Activated CD4-positive, alpha-beta T cell treated with anti-CD3 and anti-CD28 coated beads for 24 hours (primary cell): ENCODE measurements around the gene OR3A2.
"Not testable (repeated sequence)": the region's sequence is repeated elsewhere in the genome, so short reads cannot be mapped to it uniquely, and the experiment has no call there.

Experiments
- DNase-seq, 2 donors: peaks; one replicate each; pipeline ENCODE4 v3.0.0-alpha.2; 2020; ENCODE audit warnings: low read depth in 2 of 2

Gene OR3A2

DNA sequence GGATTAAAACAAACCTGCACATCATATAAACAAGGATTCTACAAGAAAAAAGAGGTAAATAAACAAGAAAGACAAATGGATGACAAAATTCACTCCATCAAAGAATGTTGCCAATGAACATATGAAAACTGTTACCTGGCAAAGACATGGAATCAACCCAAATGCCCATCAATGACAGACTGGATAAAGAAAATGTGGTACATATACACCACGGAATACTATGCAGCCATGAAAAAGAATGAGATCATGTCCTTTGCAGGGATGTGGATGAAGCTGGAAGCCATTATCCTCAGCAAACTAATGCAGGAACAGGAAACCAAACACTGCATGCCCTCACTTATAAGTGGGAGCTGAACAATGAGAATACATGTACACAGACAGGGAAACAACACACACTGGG lies 92.6 kb downstream of the OR3A2 start:
- DNase-seq, result not testable (repeated sequence)

DNA sequence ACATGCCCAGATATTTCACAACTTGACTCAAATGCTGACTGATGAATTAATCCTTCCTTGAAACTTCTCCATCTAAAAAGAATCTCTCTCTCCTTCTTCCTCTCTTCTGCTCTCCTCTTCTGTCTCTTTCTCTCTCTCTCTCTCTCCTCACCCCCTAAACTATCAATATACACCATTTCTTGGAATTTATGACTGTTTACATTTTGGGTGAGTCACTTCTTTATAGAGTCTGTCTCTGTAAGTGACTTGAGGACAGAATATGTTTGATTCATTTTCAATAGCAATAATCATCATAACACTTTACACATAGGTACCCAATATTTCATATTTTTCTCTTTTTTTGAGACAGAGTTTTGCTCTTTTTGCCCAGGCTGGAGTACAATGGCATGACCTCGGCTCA lies 103.2 kb downstream of the OR3A2 start:
- no peak for DNase-seq

DNA sequence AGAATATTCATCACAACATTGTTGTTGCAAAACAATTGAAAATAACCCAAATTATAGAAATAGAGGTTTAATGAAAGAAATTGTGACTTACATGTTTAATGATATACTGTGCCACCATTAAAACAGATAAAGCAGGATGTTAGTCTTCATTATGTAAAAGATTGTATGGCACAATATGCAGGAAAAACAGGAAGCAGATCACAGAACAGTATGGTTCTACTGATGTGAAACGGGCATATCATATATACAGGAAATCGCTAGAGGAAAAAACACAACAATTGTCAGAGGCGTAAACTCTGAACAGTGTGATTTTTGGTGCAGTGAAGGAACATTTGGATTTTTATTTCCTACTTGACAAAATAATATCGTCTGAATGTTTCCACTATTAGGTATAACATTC lies 110.0 kb downstream of the OR3A2 start:
- DNase-seq, result no peak

DNA sequence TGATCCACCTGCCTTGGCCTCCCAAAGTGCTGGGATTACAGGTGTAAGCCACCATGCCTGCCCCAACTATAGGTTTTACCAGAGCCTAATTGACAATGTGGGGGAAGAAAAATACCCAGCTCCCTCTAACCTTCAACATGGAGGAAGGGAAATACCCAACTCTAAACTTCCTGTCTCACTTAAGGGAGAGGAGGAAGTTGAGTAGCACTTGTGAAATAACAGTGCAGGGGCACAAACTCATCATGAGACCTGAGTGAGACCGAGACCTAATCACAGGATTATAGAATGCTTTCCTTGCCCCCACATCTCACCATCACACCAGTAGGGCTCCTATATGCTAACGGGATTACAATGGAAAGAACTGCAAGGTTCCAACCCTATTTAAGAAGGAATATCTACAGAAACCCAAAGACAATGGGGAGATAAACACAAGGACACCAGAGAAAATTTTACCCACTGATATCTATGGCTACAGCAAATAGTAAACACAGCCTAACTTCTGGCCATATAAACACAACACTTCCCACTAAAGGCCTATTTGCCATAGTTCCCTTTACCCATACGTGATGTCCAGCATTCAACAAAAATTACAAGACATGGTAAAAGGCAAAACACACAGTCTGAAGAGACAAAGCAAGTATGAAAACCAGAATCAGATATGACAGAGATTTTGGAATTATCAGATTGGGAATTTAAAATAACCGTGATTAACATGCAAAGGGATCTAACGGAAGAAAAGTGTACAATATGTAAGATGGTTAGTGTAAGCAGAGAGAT lies 114.8 kb downstream of the OR3A2 start:
- no peak for DNase-seq

DNA sequence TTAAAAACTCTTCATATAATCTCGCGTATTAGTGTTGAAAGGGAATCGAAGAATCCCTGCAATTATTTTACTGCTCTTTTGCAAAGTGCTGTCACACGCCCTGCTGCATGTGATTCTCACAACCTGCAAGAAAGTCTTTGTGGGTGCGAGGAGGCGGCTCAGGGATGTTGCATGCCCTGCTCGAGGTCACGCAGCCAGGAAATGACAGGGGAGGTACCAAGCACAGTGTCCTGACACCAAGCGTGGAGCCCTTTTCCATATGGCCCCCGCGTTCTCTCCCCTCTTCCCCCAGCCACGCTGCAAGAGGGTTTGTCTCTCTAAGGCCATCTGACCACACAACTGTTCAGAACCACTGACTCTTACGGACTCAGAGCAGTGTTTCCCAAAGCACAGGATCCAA lies 125.5 kb downstream of the OR3A2 start:
- DNase-seq, result no peak

DNA sequence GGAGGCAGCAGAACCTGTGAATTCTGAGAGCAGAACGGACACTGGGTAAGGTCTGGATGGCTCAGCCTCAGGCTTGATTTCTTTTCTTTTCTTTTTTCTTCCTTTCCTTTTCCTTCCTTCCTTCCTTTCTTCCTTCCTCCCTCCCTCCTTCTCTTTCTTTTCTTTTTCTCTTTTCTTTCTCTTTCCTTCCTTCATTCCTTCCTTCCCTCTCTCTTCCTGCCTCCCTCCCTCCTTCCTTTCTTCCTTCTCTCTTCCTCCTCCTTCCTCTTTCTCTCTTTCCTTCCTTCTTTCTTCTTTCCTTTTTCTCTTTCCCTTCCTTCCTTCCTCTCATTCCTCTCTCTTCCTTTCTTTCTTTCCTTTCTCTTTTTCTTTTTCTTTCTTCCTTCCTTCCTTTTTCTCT lies 125.9 kb downstream of the OR3A2 start:
- no peak for DNase-seq

DNA sequence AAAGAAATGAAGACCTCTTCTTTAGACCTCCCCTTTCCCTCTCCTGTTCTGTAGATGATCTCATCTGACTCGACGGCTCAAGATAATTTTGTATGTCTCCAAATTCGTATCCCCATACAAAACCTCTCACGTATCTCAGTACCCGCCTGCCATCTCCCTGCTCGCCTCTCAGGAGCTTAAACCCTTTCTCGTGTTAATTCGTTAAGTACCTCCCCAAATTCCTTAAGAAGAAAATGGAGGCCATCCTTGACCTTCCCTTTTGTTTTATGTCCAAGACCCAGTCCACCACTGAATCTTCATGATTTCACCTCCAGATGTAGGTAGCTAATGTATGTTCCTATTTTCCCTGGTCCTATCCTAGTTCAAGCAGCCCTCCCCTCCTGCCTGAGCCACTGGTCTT lies 129.5 kb downstream of the OR3A2 start:
- no peak for DNase-seq

DNA sequence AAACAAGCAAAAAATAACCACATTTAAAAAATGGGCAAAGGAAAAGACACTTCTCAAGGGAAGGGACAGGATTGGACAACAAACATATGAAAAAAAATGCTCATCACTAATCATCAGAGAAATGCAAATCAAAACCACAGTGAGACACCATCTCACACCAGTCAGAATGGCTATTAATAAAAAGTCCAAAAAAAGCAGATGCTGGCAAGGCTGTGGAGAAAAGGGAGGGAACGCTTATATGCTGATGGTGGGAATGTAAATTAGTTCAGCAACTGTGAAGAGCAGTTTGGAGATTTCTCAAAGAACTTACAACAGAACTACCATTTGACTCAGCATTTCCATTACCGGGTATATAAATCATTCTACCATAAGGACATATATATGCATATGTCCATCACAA lies 137.1 kb downstream of the OR3A2 start:
- DNase-seq, result not testable (repeated sequence)

DNA sequence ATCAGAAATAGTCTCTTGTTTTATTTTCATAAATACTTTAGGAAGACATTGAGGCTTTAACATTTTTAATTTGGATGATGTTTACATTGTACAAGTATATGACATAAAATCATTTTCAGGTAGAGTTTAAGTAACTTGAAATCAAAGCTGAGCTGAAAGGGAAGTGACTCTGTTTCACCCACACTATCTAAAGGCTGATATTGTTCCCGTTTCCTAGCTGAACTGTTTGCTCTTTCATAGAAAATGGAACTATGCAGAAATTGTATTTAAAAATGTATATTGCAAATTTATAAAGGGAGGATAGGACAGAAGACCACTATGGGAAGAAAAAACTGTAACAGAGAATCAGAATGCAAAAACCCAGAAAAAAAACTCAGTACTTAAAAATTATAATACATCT lies 141.3 kb downstream of the OR3A2 start:
- DNase-seq, result not testable (repeated sequence)

DNA sequence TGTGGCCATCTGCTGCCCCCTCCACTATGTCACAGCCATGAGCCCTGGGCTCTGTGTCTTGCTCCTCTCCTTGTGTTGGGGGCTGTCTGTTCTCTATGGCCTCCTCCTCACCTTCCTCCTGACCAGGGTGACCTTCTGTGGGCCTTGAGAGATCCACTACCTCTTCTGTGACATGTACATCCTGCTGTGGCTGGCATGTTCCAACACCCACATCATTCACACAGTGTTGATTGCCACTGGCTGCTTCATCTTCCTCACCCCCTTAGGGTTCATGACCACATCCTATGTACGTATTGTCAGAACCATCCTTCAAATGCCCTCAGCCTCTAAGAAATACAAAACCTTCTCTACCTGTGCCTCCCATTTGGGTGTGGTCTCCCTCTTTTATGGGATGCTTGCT lies 145.1 kb downstream of the OR3A2 start:
- DNase-seq, result not testable (repeated sequence)

DNA sequence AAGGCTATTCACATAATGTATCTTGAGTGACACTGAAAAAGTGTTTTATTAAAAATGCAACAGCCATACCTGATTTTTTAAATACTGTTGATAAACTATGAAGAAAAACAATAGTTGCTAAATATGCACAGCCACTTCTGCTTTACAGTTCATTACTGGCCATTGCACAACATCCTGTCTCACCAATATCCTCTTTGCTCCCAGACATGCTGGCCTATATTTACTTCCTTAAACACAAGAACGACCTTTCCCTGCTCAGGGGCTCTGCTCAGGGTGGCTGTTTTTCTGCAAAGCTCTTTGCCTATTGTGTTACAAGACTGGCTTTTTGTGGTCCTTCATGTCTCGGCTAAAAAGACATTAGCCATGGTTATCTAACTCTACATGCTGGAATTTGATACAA lies 147.4 kb downstream of the OR3A2 start:
- DNase-seq, result not testable (repeated sequence)

DNA sequence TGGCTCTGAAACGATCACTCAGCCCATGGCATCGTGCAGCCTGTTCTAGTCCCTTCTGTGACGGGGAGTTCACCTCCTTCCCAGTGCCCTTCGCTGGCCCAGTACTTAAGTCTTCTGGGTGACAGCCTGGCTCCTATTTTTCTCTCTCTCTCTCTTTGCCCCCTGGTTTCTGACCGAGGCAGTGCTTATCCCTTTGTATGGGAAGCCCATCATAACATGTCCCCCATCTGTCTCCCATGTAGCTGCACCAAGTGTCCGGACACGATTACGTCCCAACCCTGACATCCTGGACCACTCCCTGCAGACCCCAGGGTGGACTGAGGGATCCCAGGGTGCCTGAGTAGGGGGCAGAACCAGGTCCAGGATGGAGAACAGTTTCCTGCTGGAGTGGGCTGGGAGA lies 153.8 kb downstream of the OR3A2 start:
- DNase-seq, result not testable (repeated sequence)
